ENCODE results near the gene IPCEF1.
A peak's percentile ranks its signal among the peaks of the same experiment; 100 is the strongest.

IPCEF1 gene

GRCh38 chr6:154140743-154141142 lies 215.9 kb downstream of the IPCEF1 start:
- no peak for DNase-seq
- Histone ChIP-seq H3K4me1 (no peaks in the 10 kb centered on the region), H3K9me3 (no peaks in the 10 kb centered on the region), H3K36me3 (no peaks in the 10 kb centered on the region), H3K4me3 (ENCODE audit: low read depth, low read length) (no peak overlapping the region), H3K27me3 (no peaks in the 10 kb centered on the region)
- no peak for TF ChIP-seq CTCF (IDR thresholded peaks at IDR 0.05; ENCODE audit: low read depth, low read length)

GRCh38 chr6:154139892-154140291 lies 216.7 kb downstream of the IPCEF1 start:
- H3K4me1 ChIP-seq = no peaks in the 10 kb centered on the region
- no peaks in the 10 kb centered on the region for H3K36me3 ChIP-seq
- H3K4me3 ChIP-seq (ENCODE audit: low read depth, low read length) = no peak overlapping the region
- no peak for DNase-seq
- H3K27me3 ChIP-seq = no peaks in the 10 kb centered on the region
- H3K9me3 ChIP-seq = no peaks in the 10 kb centered on the region
- no peak for TF ChIP-seq CTCF (IDR thresholded peaks at IDR 0.05; ENCODE audit: low read depth, low read length)

DNA sequence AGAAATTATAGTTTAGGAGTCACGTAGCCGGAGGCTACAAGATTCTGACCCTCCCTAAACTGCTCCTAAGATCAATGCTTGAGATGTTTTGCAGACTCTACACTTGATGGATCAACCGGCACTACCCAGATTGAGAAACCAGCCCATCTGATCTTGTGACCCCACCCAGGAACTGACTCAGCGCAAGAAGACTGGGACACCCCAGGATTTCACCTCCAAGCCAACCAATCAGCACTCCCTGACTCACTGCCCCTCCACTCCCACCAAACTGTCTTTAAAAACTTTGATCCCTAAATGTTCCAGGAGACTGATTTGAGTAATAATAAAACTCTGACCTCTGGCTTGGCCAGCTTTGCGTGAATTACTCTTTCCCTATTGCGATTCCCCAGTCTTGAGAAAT lies 217.8 kb downstream of the IPCEF1 start:
- no peak for DNase-seq
- Histone ChIP-seq H3K4me3 (ENCODE audit: low read depth, low read length) (no peak overlapping the region), H3K27me3 (no peaks in the 10 kb centered on the region), H3K36me3 (no peaks in the 10 kb centered on the region), H3K4me1 (no peaks in the 10 kb centered on the region), H3K9me3 (no peaks in the 10 kb centered on the region)
- TF ChIP-seq CTCF (IDR thresholded peaks at IDR 0.05; ENCODE audit: low read depth, low read length) = no peak

DNA sequence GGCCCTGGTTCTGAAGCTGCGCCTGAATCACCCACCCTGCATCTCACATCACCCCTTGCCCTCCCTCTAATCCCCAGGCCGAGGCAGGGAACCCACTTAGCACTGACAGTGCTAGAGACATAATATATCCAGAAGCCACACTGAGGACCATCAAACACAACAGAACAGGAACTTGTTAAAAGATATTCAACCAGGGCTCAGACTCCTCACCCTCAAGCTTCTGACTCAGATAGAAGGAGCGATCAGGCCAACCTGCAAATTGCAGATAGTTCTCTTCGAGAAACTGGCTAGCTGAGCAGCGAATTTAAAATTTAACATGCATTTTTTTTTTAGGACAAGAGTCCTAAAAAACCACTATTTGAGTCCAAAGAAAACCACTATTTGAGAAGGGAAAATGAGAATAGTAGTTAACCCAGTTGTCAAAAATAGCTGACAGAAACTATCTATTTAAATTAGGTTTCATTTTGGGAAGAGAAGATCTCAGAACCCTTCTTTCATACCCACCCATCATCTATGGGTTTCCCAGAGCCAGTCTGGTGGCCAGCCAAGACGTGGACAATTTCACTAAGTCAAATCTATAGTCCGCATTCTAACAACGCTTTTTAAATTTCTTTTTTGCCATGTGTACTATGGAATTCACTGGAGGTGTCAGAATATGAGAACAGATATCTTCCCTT lies 222.0 kb downstream of the IPCEF1 start:
- Histone ChIP-seq H3K4me3 (ENCODE audit: low read depth, low read length) (no peak overlapping the region), H3K9me3 (no peaks in the 10 kb centered on the region), H3K27me3 (no peaks in the 10 kb centered on the region), H3K4me1 (no peaks in the 10 kb centered on the region), H3K36me3 (no peaks in the 10 kb centered on the region)
- DNase-seq = no peak
- TF ChIP-seq CTCF (IDR thresholded peaks at IDR 0.05; ENCODE audit: low read depth, low read length) = no peak

- Histone ChIP-seq H3K4me3 (ENCODE audit: low read depth, low read length) (no peak overlapping the region), H3K27me3 (no peaks in the 10 kb centered on the region), H3K4me1 (peaks cover 16% of the 10 kb centered on the region; the same call in 1 of the 2 replicates), H3K36me3 (no peaks in the 10 kb centered on the region), H3K9me3 (no peaks in the 10 kb centered on the region)
- peak; percentile 63 for DNase-seq
- no peak for TF ChIP-seq CTCF (IDR thresholded peaks at IDR 0.05; ENCODE audit: low read depth, low read length)
Observed at GRCh38 chr6:154127657-154128056, 228.9 kb downstream of the IPCEF1 start.

- Histone ChIP-seq H3K27me3 (no peaks in the 10 kb centered on the region), H3K4me3 (ENCODE audit: low read depth, low read length) (no peak overlapping the region), H3K9me3 (no peaks in the 10 kb centered on the region), H3K36me3 (no peaks in the 10 kb centered on the region), H3K4me1 (peaks cover 16% of the 10 kb centered on the region; the same call in 1 of the 2 replicates)
- TF ChIP-seq CTCF (IDR thresholded peaks at IDR 0.05; ENCODE audit: low read depth, low read length) = no peak
- no peak for DNase-seq
Observed at GRCh38 chr6:154125421-154125820, 231.2 kb downstream of the IPCEF1 start.
